Natural killer cell (primary cell): ENCODE results near the gene BOLA1. TPM values are rescaled to one million over a fixed set of nuclear protein-coding genes. Genes with fewer than 3 reads are reported as not detected.
A peak's percentile ranks its signal among the peaks of the same experiment; 100 is the strongest.
"Not testable (repeated sequence)": the region's sequence is repeated elsewhere in the genome, so short reads cannot be mapped to it uniquely, and the experiment has no call there.

ENCODE experiments used
- ATAC-seq, 3 donors: fragments of 150-1000 bp in 2 of 3; fragments of 200-7000 bp in 1 of 3; cut with Tn5 transposase; 1 replicate in 1 of 3; 2 replicates in 2 of 3; pipeline ENCODE4 v1.10.0; 2021; ENCODE audit warnings: mild to moderate bottlenecking in 2 of 3, moderate library complexity in 2 of 3
- DNase-seq, 2 donors: peaks; one replicate each; pipeline versions ENCODE4 v3.0.0 to v3.0.0-alpha.2; 2013 to 2021; ENCODE audit warnings: mixed read lengths in 1 of 2
- H3K27ac ChIP-seq: one replicate; pipeline ENCODE4 v1.5.1; 2013; ENCODE audit warnings: mild to moderate bottlenecking, low read length
- H3K27me3 ChIP-seq: one replicate; pipeline ENCODE4 v1.6.1; 2013; ENCODE audit warnings: low read length; ENCODE audit not compliant: control insufficient read depth, insufficient read depth
- H3K36me3 ChIP-seq: one replicate; pipeline ENCODE4 v1.6.1; 2013; ENCODE audit warnings: low read length; ENCODE audit not compliant: control insufficient read depth, insufficient read depth
- H3K4me1 ChIP-seq: one replicate; pipeline ENCODE4 v1.6.1; 2013; ENCODE audit warnings: low read length; ENCODE audit not compliant: control insufficient read depth, insufficient read depth
- H3K4me3 ChIP-seq: one replicate; pipeline ENCODE4 v1.5.1; 2013; ENCODE audit warnings: low read length
- H3K9me3 ChIP-seq: one replicate; pipeline ENCODE4 v1.6.1; 2013; ENCODE audit warnings: low read length; ENCODE audit not compliant: control insufficient read depth, insufficient read depth
- H3K27ac Mint-ChIP-seq, 2 donors: one replicate each; pipeline ENCODE4 v1.8.0; 2022; ENCODE audit warnings: mild to moderate bottlenecking in 2 of 2, mixed read lengths in 2 of 2, moderate library complexity in 1 of 2
- H3K27me3 Mint-ChIP-seq, 2 donors: one replicate each; pipeline ENCODE4 v1.8.0; 2022; ENCODE audit warnings: low read depth in 2 of 2, mixed read lengths in 2 of 2
- H3K36me3 Mint-ChIP-seq: one replicate; pipeline ENCODE4 v1.8.0; 2022; ENCODE audit warnings: mixed read lengths
- H3K4me1 Mint-ChIP-seq, 2 donors: one replicate each; pipeline ENCODE4 v1.8.0; 2022; ENCODE audit warnings: mixed read lengths in 2 of 2
- H3K4me3 Mint-ChIP-seq: one replicate; pipeline ENCODE4 v1.8.0; 2022; ENCODE audit warnings: mild to moderate bottlenecking, moderate library complexity, mixed read lengths
- H3K9me3 Mint-ChIP-seq, 2 donors: one replicate each; pipeline ENCODE4 v1.8.0; 2022; ENCODE audit warnings: mixed read lengths in 2 of 2
- WGBS: methylation state at CpG from one replicate; pipeline ENCODE4 v1.1.7; 2013; ENCODE audit warnings: missing lambda C conversion rate; ENCODE audit not compliant: insufficient coverage; 5-methylcytosine and 5-hydroxymethylcytosine counted together
- intact Hi-C: fragments of 100-400 bp; cut with micrococcal nuclease; formaldehyde crosslinking; loops from one replicate; pipeline ENCODE4 v1.14.2; 2022
- total RNA-seq, 4 donors: library from RNA; stranded (reverse); fragments of 120-200 nt in 1 of 4; gene quantifications; one replicate each; pipeline versions ENCODE4 v1.2.3 to v1.2.4, GENCODE V29; 2013 to 2022
- TF ChIP-seq, protein P1 (sequence below): fragments of 200-600 bp; IDR thresholded peaks from one replicate; pipeline ENCODE4 v1.8.0; 2022; ENCODE audit warnings: antibody characterized with exemption

BOLA1 gene
- total RNA-seq, 3 donors from 2014 or later (not counting 1 experiment from before 2014, with no cell fraction given), result 7.0 to 8.3 (median 7.9) TPM

DNA sequence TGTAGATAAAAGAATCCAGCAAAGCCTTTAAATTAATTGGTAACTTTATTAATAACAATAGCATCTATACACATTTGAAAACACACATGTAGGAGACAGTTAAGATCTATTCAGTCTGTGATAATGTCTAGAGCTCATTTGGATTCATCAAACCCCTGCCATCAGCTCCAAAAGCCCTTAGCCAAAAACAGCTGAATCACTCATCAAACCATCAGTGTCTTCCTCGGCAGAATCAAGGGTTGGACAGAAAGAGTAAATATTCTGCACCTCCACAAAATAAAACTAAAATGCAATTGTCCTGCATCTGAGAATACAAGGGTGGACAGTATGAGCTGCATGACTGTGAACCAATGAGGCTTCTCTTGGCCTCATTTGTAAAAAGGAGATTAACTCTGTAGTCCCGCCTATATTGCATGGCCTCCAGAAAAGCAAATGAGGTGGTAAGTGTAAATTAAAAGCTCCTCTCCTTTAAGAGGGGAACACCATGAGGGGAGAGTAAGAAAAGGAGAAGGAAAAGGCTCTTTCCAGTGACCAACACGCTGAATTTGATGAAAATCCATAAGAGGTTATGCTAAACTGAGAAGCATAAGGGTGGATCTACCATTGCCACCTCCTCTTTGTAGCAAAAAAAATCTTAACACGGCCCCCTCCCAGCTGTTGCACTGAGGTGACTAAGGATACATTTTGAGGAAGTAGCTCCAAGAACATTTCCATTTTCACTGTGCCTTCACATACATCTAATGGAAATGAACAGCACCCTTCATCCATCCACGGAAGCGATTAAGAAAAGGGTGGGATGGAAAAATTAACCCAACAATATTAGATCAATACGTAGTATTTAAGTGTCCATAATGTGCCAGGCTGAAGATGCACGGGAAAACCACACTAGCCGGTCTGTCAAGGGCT is 14.7 kb upstream of the BOLA1 start:
- no peak for ATAC-seq
- peak in 1 of 2 donors; percentile 33 for DNase-seq
- Mint-ChIP-seq H3K4me3 (no peak overlapping the region), H3K4me1 (peaks cover 2% of the 10 kb centered on the region in 2 donors), H3K9me3 (no peaks in the 10 kb centered on the region), H3K36me3 (no peaks in the 10 kb centered on the region), H3K27me3 (no peaks in the 10 kb centered on the region), H3K27ac (no peak overlapping the region)
- intact Hi-C loops, result no loop called here
- WGBS, result 10% methylated on average over 5 of the region's 9 CpGs
- no peaks in the 10 kb centered on the region for H3K9me3 ChIP-seq
- peak overlapping the region; percentile 61 for H3K4me3 ChIP-seq
- peak overlapping the region; percentile 80 for H3K27ac ChIP-seq
- TF ChIP-seq, protein P1, sequence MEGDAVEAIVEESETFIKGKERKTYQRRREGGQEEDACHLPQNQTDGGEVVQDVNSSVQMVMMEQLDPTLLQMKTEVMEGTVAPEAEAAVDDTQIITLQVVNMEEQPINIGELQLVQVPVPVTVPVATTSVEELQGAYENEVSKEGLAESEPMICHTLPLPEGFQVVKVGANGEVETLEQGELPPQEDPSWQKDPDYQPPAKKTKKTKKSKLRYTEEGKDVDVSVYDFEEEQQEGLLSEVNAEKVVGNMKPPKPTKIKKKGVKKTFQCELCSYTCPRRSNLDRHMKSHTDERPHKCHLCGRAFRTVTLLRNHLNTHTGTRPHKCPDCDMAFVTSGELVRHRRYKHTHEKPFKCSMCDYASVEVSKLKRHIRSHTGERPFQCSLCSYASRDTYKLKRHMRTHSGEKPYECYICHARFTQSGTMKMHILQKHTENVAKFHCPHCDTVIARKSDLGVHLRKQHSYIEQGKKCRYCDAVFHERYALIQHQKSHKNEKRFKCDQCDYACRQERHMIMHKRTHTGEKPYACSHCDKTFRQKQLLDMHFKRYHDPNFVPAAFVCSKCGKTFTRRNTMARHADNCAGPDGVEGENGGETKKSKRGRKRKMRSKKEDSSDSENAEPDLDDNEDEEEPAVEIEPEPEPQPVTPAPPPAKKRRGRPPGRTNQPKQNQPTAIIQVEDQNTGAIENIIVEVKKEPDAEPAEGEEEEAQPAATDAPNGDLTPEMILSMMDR, result no peak
- peaks cover 29% of the 10 kb centered on the region for H3K4me1 ChIP-seq
- H3K36me3 ChIP-seq, result no peaks in the 10 kb centered on the region
- H3K27me3 ChIP-seq, result no peaks in the 10 kb centered on the region

DNA sequence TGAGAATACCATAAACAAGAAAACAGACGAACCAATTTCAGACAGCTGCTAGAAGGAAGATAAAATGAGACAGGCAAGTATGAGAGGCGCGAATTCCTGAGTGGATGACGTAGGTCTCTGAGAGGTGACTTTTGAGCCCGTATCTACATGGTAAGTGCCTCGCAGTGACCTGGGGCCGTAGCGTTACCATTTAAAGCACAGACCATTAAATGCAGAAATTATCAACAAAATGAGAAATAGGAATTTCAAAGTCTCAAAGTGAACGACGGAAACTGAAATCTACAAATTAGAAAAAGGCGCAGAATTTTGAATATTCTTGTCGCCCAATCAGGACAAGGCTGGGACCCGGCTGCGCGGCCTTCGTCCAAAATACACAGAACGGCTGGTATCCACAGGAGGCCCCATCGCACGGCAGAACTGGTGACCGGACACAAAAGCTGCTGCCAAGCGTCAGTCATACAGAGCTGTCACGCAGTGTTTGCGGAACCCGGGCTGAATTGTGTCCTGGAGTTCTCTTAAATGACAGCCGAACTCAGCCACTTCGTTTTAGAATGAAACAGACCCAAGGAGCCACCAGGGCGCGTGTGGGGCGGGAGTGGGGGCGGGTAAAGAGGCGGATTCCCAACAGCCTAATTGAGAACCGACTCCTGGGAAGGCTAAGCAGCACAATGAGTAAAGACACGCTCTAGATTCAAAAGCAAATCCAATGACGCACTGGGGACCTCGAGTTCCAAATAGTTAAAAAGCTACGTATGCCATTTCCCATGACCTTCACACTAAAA is 13.8 kb upstream of the BOLA1 start:
- no peaks in the 10 kb centered on the region for H3K4me1 Mint-ChIP-seq
- peak overlapping the region; percentile 61 for H3K4me3 ChIP-seq
- no peaks in the 10 kb centered on the region for H3K27me3 ChIP-seq
- H3K9me3 Mint-ChIP-seq, result no peaks in the 10 kb centered on the region
- intact Hi-C loops, result no loop called here
- H3K9me3 ChIP-seq, result no peaks in the 10 kb centered on the region
- no peaks in the 10 kb centered on the region for H3K27me3 Mint-ChIP-seq
- no peak overlapping the region for H3K27ac Mint-ChIP-seq
- no peaks in the 10 kb centered on the region for H3K36me3 ChIP-seq
- H3K27ac ChIP-seq, result peak overlapping the region; percentile 80
- ATAC-seq (peak; percentile 5 to 15 (median 14)), DNase-seq (peak; percentile 68 to 77)
- H3K4me1 ChIP-seq, result peaks cover 28% of the 10 kb centered on the region
- TF ChIP-seq, protein P1, result no peak
- under 1% methylated on average over 32 of the region's 36 CpGs for WGBS
- no peaks in the 10 kb centered on the region for H3K36me3 Mint-ChIP-seq
- H3K4me3 Mint-ChIP-seq, result no peak overlapping the region

DNA sequence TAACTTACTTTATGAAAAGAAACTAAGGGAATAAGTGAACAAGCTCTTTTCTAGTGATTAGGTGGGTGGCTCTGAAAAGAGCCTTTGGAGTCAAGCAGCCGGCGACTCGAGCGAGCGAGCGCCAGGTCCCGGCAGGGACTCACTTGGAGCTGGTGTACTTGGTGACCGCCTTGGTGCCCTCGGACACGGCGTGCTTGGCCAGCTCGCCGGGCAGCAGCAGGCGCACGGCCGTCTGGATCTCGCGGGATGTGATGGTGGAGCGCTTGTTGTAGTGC is 13.3 kb upstream of the BOLA1 start:
- Histone ChIP-seq H3K4me3 (peak overlapping the region; percentile 61), H3K4me1 (peaks cover 28% of the 10 kb centered on the region), H3K27ac (peak overlapping the region; percentile 80)
- H3K27me3 ChIP-seq, intact Hi-C loops, H3K36me3 ChIP-seq, DNase-seq, H3K27me3 Mint-ChIP-seq, H3K9me3 ChIP-seq, H3K9me3 Mint-ChIP-seq, H3K36me3 Mint-ChIP-seq, ATAC-seq, H3K4me1 Mint-ChIP-seq, H3K27ac Mint-ChIP-seq, H3K4me3 Mint-ChIP-seq: not testable (repeated sequence)
- 0% methylated on average over 19 of the region's 19 CpGs for whole genome bisulfite sequencing
